Nephron (organoid): ENCODE results near the gene PRELID2.
"Not testable (repeated sequence)": the region's sequence is repeated elsewhere in the genome, so short reads cannot be mapped to it uniquely, and the experiment has no call there.

Source experiments
- H3K27ac Mint-ChIP-seq, 3 experiments: 2 replicates each; pipeline ENCODE4 v1.8.0; 2020; ENCODE audit warnings: mixed read lengths in 3 of 3, mild to moderate bottlenecking in 2 of 3, moderate library complexity in 1 of 3
- H3K27me3 Mint-ChIP-seq: 2 replicates; pipeline ENCODE4 v1.8.0; 2021; ENCODE audit warnings: low read depth, mild to moderate bottlenecking, moderate library complexity, mixed read lengths
- H3K36me3 Mint-ChIP-seq: 2 replicates; pipeline ENCODE4 v1.8.0; 2020; ENCODE audit warnings: low read depth, mixed read lengths
- H3K4me1 Mint-ChIP-seq: 2 replicates; pipeline ENCODE4 v1.8.0; 2020; ENCODE audit warnings: mixed read lengths
- H3K4me3 Mint-ChIP-seq, 3 experiments: 2 replicates each; pipeline ENCODE4 v1.8.0; 2020; ENCODE audit warnings: mild to moderate bottlenecking in 3 of 3, mixed read lengths in 3 of 3, moderate library complexity in 2 of 3
- H3K9me3 Mint-ChIP-seq: 2 replicates; pipeline ENCODE4 v1.8.0; 2020; ENCODE audit warnings: mixed read lengths
- CTCF ChIP-seq, 3 experiments: fragments of 200-600 bp; sonication (generic); IDR thresholded peaks; one replicate each; pipeline ENCODE4 v1.5.0; 2021; ENCODE audit warnings: antibody characterized with exemption in 3 of 3; ENCODE audit not compliant: unreplicated experiment in 3 of 3

PRELID2 gene

DNA sequence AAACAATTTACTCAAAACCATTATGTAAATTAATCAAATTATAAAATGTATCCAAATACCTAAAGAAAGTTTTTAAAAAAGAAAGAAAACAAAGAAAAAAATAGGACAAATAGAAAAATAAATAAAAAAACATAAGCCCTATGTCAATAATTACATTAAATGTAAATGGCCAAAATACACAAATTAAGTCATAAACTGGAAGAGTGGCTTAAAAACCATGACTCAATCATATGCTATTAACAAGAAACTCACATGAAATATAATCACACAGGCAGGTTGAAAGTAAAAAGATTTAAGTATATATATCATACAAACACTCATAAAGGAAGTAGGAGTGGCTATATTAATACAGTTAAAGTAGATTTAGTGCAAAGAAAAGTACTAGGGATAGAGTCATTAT, 95.3 kb downstream of the PRELID2 start:
- Mint-ChIP-seq H3K4me1 (no peaks in the 10 kb centered on the region), H3K36me3 (peaks cover 29% of the 10 kb centered on the region), H3K9me3 (peaks cover 24% of the 10 kb centered on the region), H3K27ac (no peak overlapping the region), H3K4me3 (no peak overlapping the region), H3K27me3 (no peaks in the 10 kb centered on the region)
- no peak for TF ChIP-seq CTCF (IDR thresholded peaks at IDR 0.05; ENCODE audit: unreplicated experiment in 3 of 3)

- H3K4me3 Mint-ChIP-seq: no peak overlapping the region
- H3K9me3 Mint-ChIP-seq: peaks cover 29% of the 10 kb centered on the region
- H3K36me3 Mint-ChIP-seq: peaks cover 35% of the 10 kb centered on the region
Measured at GRCh38 chr5:145738227-145738626, 96.9 kb downstream of the PRELID2 start.

DNA sequence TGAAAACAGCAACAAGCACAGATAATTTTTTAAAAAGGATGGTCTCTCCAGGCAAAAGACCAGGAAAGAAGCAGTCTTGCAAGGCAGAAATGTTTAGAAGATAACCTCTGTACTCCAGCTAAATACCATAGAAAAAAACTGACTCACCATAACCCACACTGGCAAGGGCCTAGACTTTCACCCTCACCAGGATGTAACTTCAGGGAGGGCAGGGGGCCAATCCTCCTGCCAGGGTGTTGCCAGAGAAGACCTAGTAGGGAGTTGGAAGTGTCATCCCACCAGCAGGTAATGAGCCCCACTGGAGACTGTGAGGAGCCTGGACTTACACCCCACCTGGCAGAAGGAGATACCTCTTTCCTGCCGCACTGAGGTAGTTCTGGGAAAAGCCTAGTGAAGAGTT, 97.6 kb downstream of the PRELID2 start:
- Mint-ChIP-seq H3K4me1 (no peaks in the 10 kb centered on the region), H3K4me3 (no peak overlapping the region), H3K27ac (no peak overlapping the region), H3K9me3 (peaks cover 26% of the 10 kb centered on the region), H3K36me3 (peaks cover 34% of the 10 kb centered on the region), H3K27me3 (no peaks in the 10 kb centered on the region)
- TF ChIP-seq CTCF (IDR thresholded peaks at IDR 0.05; ENCODE audit: unreplicated experiment in 3 of 3): no peak

More at GRCh38 chr5:145738227-145738626, 96.9 kb downstream of the PRELID2 start:
- no peak for TF ChIP-seq CTCF (IDR thresholded peaks at IDR 0.05; ENCODE audit: unreplicated experiment in 3 of 3)
- Mint-ChIP-seq H3K4me1 (no peaks in the 10 kb centered on the region), H3K27me3 (no peaks in the 10 kb centered on the region), H3K27ac (no peak overlapping the region)

GRCh38 chr5:145729956-145730355, 105.2 kb downstream of the PRELID2 start:
- H3K36me3 Mint-ChIP-seq: peaks cover 75% of the 10 kb centered on the region
- H3K27ac Mint-ChIP-seq, H3K4me1 Mint-ChIP-seq, H3K4me3 Mint-ChIP-seq, H3K27me3 Mint-ChIP-seq: not testable (repeated sequence)
- H3K9me3 Mint-ChIP-seq: peaks cover 71% of the 10 kb centered on the region

GRCh38 chr5:145723516-145723915, 111.6 kb downstream of the PRELID2 start:
- Mint-ChIP-seq H3K27me3 (no peaks in the 10 kb centered on the region), H3K4me3 (no peak overlapping the region), H3K4me1 (no peaks in the 10 kb centered on the region), H3K36me3 (peaks cover 33% of the 10 kb centered on the region), H3K9me3 (peaks cover 34% of the 10 kb centered on the region), H3K27ac (no peak overlapping the region)
- TF ChIP-seq CTCF (IDR thresholded peaks at IDR 0.05; ENCODE audit: unreplicated experiment in 3 of 3): no peak

GRCh38 chr5:145718956-145719355, 116.2 kb downstream of the PRELID2 start:
- Mint-ChIP-seq H3K36me3 (no peaks in the 10 kb centered on the region), H3K4me1 (no peaks in the 10 kb centered on the region), H3K9me3 (no peaks in the 10 kb centered on the region), H3K27ac (no peak overlapping the region), H3K4me3 (no peak overlapping the region), H3K27me3 (no peaks in the 10 kb centered on the region)
- TF ChIP-seq CTCF (IDR thresholded peaks at IDR 0.05; ENCODE audit: unreplicated experiment in 3 of 3): peak; percentile 29 to 47 (median 41)
